ENCODE results near the gene HOXB9.

DNA sequence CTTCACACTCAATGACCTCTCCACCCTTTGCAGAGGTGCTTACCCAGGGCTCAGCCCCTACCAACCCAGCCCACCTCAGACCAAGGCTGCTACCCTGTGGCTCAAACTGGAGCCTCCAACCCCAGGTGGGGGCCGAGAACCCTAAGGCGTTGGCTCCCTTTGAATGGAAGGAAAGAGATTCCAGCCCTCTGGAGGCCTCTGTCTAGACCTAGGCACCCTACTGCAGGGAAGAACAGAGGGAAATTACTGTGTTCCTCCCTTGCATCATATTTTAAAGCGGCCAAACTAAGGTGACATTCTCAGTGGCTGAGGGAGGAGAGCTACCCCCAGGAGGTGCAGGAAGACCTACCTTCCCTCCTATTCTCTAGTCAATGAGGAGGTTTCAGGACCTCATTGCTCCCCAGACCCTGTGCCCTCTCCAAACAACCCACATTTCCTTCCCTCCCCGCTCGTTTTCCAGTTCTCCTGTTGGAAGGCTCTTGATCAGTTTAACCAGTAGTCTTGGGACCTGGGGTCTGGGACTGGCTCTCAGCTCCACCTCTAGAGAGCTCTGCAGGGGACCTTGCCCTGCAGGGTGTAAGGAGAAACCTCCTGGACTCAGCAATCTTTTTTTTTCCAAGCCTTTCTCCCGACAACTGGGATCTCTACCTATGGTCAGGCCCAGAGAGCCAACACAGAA lies 5.6 kb downstream of the HOXB9 start:
- TF ChIP-seq POLR2A (IDR thresholded peaks at IDR 0.05; ENCODE audit: low read length) = no peak
- TF ChIP-seq GATA1 (IDR thresholded peaks at IDR 0.05; ENCODE audit: low read depth, low read length) = no peak

Measured in erythroblast (primary cell).